HG03280 (cell line): Measurements from ENCODE around the gene DHCR7.
"Not testable (repeated sequence)": the region's sequence is repeated elsewhere in the genome, so short reads cannot be mapped to it uniquely, and the experiment has no call there.

Experiments
- ATAC-seq: cut with Tn5 transposase; IDR thresholded peaks from one replicate; pipeline ENCODE4 v1.9.1; 2021; ENCODE audit warnings: mild to moderate bottlenecking, moderate library complexity; ENCODE audit not compliant: unreplicated experiment

DHCR7 gene

GRCh38 chr11:71441251-71441650 is 6.9 kb downstream of the DHCR7 start:
- ATAC-seq = no peak

GRCh38 chr11:71440021-71440755 is 8.0 kb downstream of the DHCR7 start:
- ATAC-seq = no peak

- ATAC-seq = no peak
Measured at GRCh38 chr11:71438650-71439049, 9.5 kb downstream of the DHCR7 start.

GRCh38 chr11:71437879-71438278 is 10.3 kb downstream of the DHCR7 start:
- ATAC-seq = no peak

- no peak for ATAC-seq
Measured at GRCh38 chr11:71437399-71437798, 10.8 kb downstream of the DHCR7 start.

- no peak for ATAC-seq
Measured at GRCh38 chr11:71436861-71437260, 11.3 kb downstream of the DHCR7 start.

GRCh38 chr11:71435278-71435951 is 12.8 kb downstream of the DHCR7 start:
- no peak for ATAC-seq

GRCh38 chr11:71434576-71435130 is 13.5 kb downstream of the DHCR7 start:
- no peak for ATAC-seq

- no peak for ATAC-seq
Measured at GRCh38 chr11:71433648-71434450, 14.3 kb downstream of the DHCR7 start.

- ATAC-seq = no peak
Measured at GRCh38 chr11:71432761-71433647, 15.2 kb downstream of the DHCR7 start.

- no peak for ATAC-seq
Measured at GRCh38 chr11:71431271-71431670, 16.9 kb downstream of the DHCR7 start.

GRCh38 chr11:71430166-71430565 is 18.0 kb downstream of the DHCR7 start:
- ATAC-seq = no peak

GRCh38 chr11:71429701-71430100 is 18.5 kb downstream of the DHCR7 start:
- ATAC-seq = no peak

- no peak for ATAC-seq
Measured at GRCh38 chr11:71428861-71429435, 19.2 kb downstream of the DHCR7 start.

GRCh38 chr11:71426413-71426812 is 21.8 kb downstream of the DHCR7 start:
- ATAC-seq = no peak

- no peak for ATAC-seq
Measured at GRCh38 chr11:71425860-71426259, 22.3 kb downstream of the DHCR7 start.

- no peak for ATAC-seq
Measured at GRCh38 chr11:71425409-71425808, 22.8 kb downstream of the DHCR7 start.

- ATAC-seq = no peak
Measured at GRCh38 chr11:71423181-71423790, 24.9 kb downstream of the DHCR7 start.

GRCh38 chr11:71422318-71422717 is 25.9 kb downstream of the DHCR7 start:
- not testable (repeated sequence) for ATAC-seq
